Gastrocnemius medialis (tissue), 4 donors: ENCODE measurements around the gene EPO. TPM values are rescaled to one million over a fixed set of nuclear protein-coding genes. Genes with fewer than 3 reads are reported as not detected.
"Not testable (repeated sequence)": the region's sequence is repeated elsewhere in the genome, so short reads cannot be mapped to it uniquely, and the experiment has no call there.

Experiments
- ATAC-seq, 2 donors: fragments of 150-250 bp; one replicate each; pipeline ENCODE4 v1.9.1; 2016
- DNase-seq, 2 donors: peaks; one replicate each; pipeline ENCODE4 v3.0.0-alpha.2; 2019
- H3K27ac ChIP-seq, 4 donors: fragments of 200-600 bp; sonication (generic); 1 replicate in 1 of 4; 2 replicates in 3 of 4; pipeline ENCODE4 v1.5.1; 2016 to 2018; ENCODE audit warnings: mild to moderate bottlenecking in 2 of 4, moderate library complexity in 1 of 4
- H3K27me3 ChIP-seq, 3 donors: fragments of 200-600 bp; sonication (generic) in 2 of 3; 1 replicate in 1 of 3; 2 replicates in 2 of 3; pipeline versions ENCODE4 v1.5.1 to v1.6.0; 2016 to 2019; ENCODE audit warnings: mild to moderate bottlenecking in 1 of 3, moderate library complexity in 1 of 3
- H3K36me3 ChIP-seq, 2 donors: fragments of 200-600 bp; sonication (generic) in 1 of 2; one replicate each; pipeline ENCODE4 v1.5.1; 2017 to 2018
- H3K4me1 ChIP-seq, 2 donors: fragments of 200-600 bp; sonication (generic) in 1 of 2; one replicate each; pipeline ENCODE4 v1.5.1; 2016 to 2017; ENCODE audit warnings: mild to moderate bottlenecking in 2 of 2
- H3K4me3 ChIP-seq, 4 donors: fragments of 200-600 bp; sonication (generic) in 3 of 4; 1 replicate in 1 of 4; 2 replicates in 3 of 4; pipeline ENCODE4 v1.5.1; 2016 to 2019; ENCODE audit warnings: mild to moderate bottlenecking in 2 of 4
- H3K9me3 ChIP-seq, 3 donors: fragments of 200-600 bp; sonication (generic) in 2 of 3; 1 replicate in 1 of 3; 2 replicates in 2 of 3; pipeline ENCODE4 v1.5.1; 2016 to 2019
- CTCF ChIP-seq, 5 experiments: fragments of 450-650 bp in 3 of 5; fragments of 200-600 bp in 2 of 5; sonication (generic) in 2 of 5; IDR thresholded peaks in 4 of 5; conservative IDR thresholded peaks in 1 of 5; 1 replicate in 4 of 5; 2 replicates in 1 of 5; pipeline ENCODE4 v1.5.1; 2016 to 2019; ENCODE audit warnings: antibody characterized with exemption in 5 of 5, mild to moderate bottlenecking in 3 of 5, moderate library complexity in 3 of 5
- POLR2A ChIP-seq, 2 donors: fragments of 450-650 bp; IDR thresholded peaks; one replicate each; pipeline ENCODE4 v1.6.1; 2017; ENCODE audit warnings: antibody characterized with exemption in 2 of 2, mild to moderate bottlenecking in 2 of 2, moderate library complexity in 2 of 2
- in situ Hi-C, 4 donors: fragments of 200-750 bp; cut with MboI; loops; one replicate each; pipeline versions ENCODE4 v1.15.0 to v1.8.0; 2017; ENCODE audit warnings: low sequenced_read_pairs in 4 of 4
- intact Hi-C: fragments of 100-400 bp; cut with DNase I; formaldehyde crosslinking; loops from one replicate; pipeline ENCODE4 v1.15.1; 2023; ENCODE audit warnings: low total_unique reads
- total RNA-seq, 4 donors: library from RNA; depleted of rRNA; stranded (reverse); fragments of >200 nt; gene quantifications; one replicate each; pipeline versions ENCODE4 v1.1.0 to v1.2.3, GENCODE V29; 2016

The EPO gene
- total RNA-seq, 4 donors from 2014 or later = not detected

- no peaks in the 10 kb centered on the region for H3K36me3 ChIP-seq
- in situ Hi-C loops = loop anchor here in 2 of 4 donors (10.0 kb wide), 2 partner anchors 109 to 219 kb away; partner anchors contain the start of genes TSC22D4 (in 2 of the 2), FBXO24 (in 1 of the 2) and LRCH4 (in 1 of the 2)
- peak; percentile 56 to 58 for DNase-seq
- ATAC-seq = peak; percentile 76 to 78
- H3K9me3 ChIP-seq = no peaks in the 10 kb centered on the region
- H3K27me3 ChIP-seq = no peaks in the 10 kb centered on the region
- intact Hi-C loops = loop anchor here (5.0 kb wide), 2 partner anchors 62 to 82 kb away; partner anchors contain the start of gene MOSPD3
- H3K4me3 ChIP-seq = peak within 1 kb of the TSS; percentile 69 to 94 (median 83)
- H3K27ac ChIP-seq = peak within 1 kb of the TSS; percentile 77 to 86 (median 82)
- no peak for TF ChIP-seq CTCF (IDR thresholded peaks at IDR 0.05 in 4 of 5, conservative IDR thresholded peaks at IDR 0.05 in 1 of 5)
- peaks cover 44% of the 10 kb centered on the region in 2 donors for H3K4me1 ChIP-seq
Observed at GRCh38 chr7:100694098-100694745, 26.0 kb upstream of the EPO start, which contains the start of gene GIGYF1. Gene GIGYF1, minus strand, starts transcription at chr7:100694250. Its CDS starts 6,012 bp downstream, at chr7:100688238.

- Histone ChIP-seq H3K4me1 (peaks cover 25% of the 10 kb centered on the region in 2 donors), H3K36me3 (no peaks in the 10 kb centered on the region), H3K9me3 (no peaks in the 10 kb centered on the region), H3K4me3 (no peak overlapping the region), H3K27me3 (no peaks in the 10 kb centered on the region), H3K27ac (no peak overlapping the region)
- no peak for TF ChIP-seq CTCF (IDR thresholded peaks at IDR 0.05 in 4 of 5, conservative IDR thresholded peaks at IDR 0.05 in 1 of 5)
- TF ChIP-seq POLR2A (IDR thresholded peaks at IDR 0.05) = no peak
- no peak for ATAC-seq
- in situ Hi-C loops = loop anchor here in 2 of 4 donors (10.0 kb wide), 2 partner anchors 111 to 221 kb away; partner anchors contain the start of genes TSC22D4 (in 2 of the 2), FBXO24 (in 1 of the 2) and LRCH4 (in 1 of the 2)
- DNase-seq = no peak
- intact Hi-C loops = no loop called here
Observed at GRCh38 chr7:100696123-100696521, 24.1 kb upstream of the EPO start.

- H3K27me3 ChIP-seq = no peaks in the 10 kb centered on the region
- no peak overlapping the region for H3K4me3 ChIP-seq
- intact Hi-C loops = no loop called here
- ATAC-seq (no peak), DNase-seq (no peak)
- no peaks in the 10 kb centered on the region for H3K9me3 ChIP-seq
- no peak for TF ChIP-seq POLR2A (IDR thresholded peaks at IDR 0.05)
- TF ChIP-seq CTCF (IDR thresholded peaks at IDR 0.05 in 4 of 5, conservative IDR thresholded peaks at IDR 0.05 in 1 of 5) = no peak
- H3K27ac ChIP-seq = no peak overlapping the region
- peaks cover 3 to 6% of the 10 kb centered on the region in 2 donors for H3K4me1 ChIP-seq
- no peaks in the 10 kb centered on the region for H3K36me3 ChIP-seq
- in situ Hi-C loops = loop anchor here in 2 of 4 donors (10.0 kb wide), 2 partner anchors 114 to 224 kb away; partner anchors contain the start of genes TSC22D4 (in 2 of the 2), FBXO24 (in 1 of the 2) and LRCH4 (in 1 of the 2)
Observed at GRCh38 chr7:100699018-100699417, 21.2 kb upstream of the EPO start.

- not testable (repeated sequence) for H3K27me3 ChIP-seq, H3K9me3 ChIP-seq, ATAC-seq, H3K4me3 ChIP-seq, DNase-seq, H3K27ac ChIP-seq, H3K4me1 ChIP-seq, H3K36me3 ChIP-seq
- intact Hi-C loops = loop anchor here (10.0 kb wide), 1 partner anchor 226 kb away; the partner anchor contains the start of gene TSC22D4
- in situ Hi-C loops = loop anchor here (10.0 to 25.0 kb wide), 4 partner anchors 154 to 239 kb away; partner anchors contain the start of genes SLC12A9 (in 3 of the 4), TRIP6 (in 2 of the 4) and SPACDR (in 1 of the 4)
Observed at GRCh38 chr7:100701089-100701488, 19.2 kb upstream of the EPO start.

GRCh38 chr7:100705320-100705752 is 14.9 kb upstream of the EPO start:
- intact Hi-C loops = loop anchor here (1.0 to 10.0 kb wide), 6 partner anchors 20 to 352 kb away; partner anchors contain the start of genes ACHE, MOSPD3, SLC12A9 and TSC22D4
- H3K27ac ChIP-seq = peak overlapping the region; percentile 92 to 98 (median 93)
- in situ Hi-C loops = loop anchor here (10.0 to 25.0 kb wide), 4 partner anchors 149 to 243 kb away; partner anchors contain the start of genes SLC12A9 (in 3 of the 4), TRIP6 (in 2 of the 4) and SPACDR (in 1 of the 4)

More at GRCh38 chr7:100705320-100705752, 14.9 kb upstream of the EPO start:
- peak; percentile 82 to 96 (median 93) for TF ChIP-seq CTCF (IDR thresholded peaks at IDR 0.05 in 4 of 5, conservative IDR thresholded peaks at IDR 0.05 in 1 of 5)
- TF ChIP-seq POLR2A (IDR thresholded peaks at IDR 0.05) = no peak
- Histone ChIP-seq H3K9me3 (no peaks in the 10 kb centered on the region), H3K27me3 (no peaks in the 10 kb centered on the region), H3K4me1 (peaks cover 14 to 17% of the 10 kb centered on the region in 2 donors), H3K36me3 (peaks cover 0 to 4% of the 10 kb centered on the region in 2 donors), H3K4me3 (peak overlapping the region; percentile 92 to 97 (median 96))
- DNase-seq (peak; percentile 31 to 64), ATAC-seq (peak; percentile 63 to 70)
